K562 treated with DMSO at 1 percent for 48 hours (cell line): ENCODE data around the gene KCNS1. TPM values are rescaled to one million over a fixed set of nuclear protein-coding genes. Genes with fewer than 3 reads are reported as not detected.

Experiments
- total RNA-seq: library from RNA; unstranded; fragments of 300-600 nt; gene quantifications from 2 replicates; pipeline ENCODE4 v1.2.3, GENCODE V29; 2022; ENCODE audit warnings: low replicate concordance; ENCODE audit errors: extremely low read depth

The KCNS1 gene, protein sequence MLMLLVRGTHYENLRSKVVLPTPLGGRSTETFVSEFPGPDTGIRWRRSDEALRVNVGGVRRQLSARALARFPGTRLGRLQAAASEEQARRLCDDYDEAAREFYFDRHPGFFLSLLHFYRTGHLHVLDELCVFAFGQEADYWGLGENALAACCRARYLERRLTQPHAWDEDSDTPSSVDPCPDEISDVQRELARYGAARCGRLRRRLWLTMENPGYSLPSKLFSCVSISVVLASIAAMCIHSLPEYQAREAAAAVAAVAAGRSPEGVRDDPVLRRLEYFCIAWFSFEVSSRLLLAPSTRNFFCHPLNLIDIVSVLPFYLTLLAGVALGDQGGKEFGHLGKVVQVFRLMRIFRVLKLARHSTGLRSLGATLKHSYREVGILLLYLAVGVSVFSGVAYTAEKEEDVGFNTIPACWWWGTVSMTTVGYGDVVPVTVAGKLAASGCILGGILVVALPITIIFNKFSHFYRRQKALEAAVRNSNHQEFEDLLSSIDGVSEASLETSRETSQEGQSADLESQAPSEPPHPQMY
- total RNA-seq: not detected in 2 replicates

DNA sequence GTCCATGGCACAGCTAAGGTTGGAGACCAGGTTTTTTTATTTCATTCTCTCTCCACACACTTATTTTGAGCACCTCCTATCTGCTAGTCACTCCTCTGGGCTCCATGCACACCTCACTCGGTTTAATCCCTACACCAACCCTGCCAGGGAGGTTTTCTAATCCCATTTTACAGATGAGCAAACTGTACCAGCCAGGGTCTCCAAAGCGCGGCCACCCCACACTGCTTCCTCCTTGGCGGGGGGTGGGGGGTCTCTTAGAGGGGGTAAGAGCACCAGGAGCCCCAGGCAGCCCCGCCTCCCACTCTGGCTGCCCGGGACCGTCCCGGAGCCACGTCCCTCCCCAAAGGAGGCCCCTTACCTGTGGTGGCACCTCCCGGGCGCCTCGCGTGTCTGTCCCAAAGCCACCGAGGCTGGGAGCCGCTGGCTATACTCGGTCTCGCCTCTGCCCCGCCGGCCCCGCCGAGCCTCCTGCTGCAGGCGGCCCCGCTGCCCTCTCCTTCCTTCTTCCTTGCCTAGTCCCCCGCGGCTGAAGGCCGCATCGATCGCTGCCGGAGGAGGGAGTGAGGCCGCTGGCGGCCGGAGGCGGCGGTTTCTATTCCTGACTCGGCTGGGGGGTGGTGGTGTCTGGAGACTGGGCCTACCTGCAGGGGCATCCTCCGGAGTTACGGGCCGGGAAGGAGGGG lies at the start of gene KCNS1:
Gene KCNS1, minus strand, starts transcription at position 565 of the 683 bp plus-strand sequence. CDS start 1,891 bp downstream, outside the sequence.

DNA sequence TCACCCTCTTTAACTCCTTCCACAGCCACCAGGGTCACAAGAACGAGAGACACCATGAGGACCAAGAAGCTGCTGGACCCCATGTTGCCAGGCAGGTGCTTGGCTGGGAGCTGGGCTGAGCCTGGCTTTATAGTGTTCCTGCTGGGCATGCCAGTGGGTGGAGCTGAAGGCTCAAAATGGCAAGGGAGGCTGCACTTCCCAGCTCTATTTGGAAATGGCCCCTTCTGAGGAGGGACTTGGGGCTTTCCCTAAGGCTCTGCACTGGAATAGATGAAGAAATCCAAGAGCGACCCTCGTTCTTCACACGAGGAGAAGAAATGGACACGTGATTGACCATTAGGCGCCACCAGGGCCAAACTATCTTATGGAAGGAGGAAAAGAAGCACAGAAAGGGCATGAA lies 23.4 kb upstream of the KCNS1 start, which contains the start of gene WFDC12:
Gene WFDC12, minus strand, starts transcription at position 101 of the 400 bp plus-strand sequence. Its CDS starts 18 bp downstream, at position 83.

DNA sequence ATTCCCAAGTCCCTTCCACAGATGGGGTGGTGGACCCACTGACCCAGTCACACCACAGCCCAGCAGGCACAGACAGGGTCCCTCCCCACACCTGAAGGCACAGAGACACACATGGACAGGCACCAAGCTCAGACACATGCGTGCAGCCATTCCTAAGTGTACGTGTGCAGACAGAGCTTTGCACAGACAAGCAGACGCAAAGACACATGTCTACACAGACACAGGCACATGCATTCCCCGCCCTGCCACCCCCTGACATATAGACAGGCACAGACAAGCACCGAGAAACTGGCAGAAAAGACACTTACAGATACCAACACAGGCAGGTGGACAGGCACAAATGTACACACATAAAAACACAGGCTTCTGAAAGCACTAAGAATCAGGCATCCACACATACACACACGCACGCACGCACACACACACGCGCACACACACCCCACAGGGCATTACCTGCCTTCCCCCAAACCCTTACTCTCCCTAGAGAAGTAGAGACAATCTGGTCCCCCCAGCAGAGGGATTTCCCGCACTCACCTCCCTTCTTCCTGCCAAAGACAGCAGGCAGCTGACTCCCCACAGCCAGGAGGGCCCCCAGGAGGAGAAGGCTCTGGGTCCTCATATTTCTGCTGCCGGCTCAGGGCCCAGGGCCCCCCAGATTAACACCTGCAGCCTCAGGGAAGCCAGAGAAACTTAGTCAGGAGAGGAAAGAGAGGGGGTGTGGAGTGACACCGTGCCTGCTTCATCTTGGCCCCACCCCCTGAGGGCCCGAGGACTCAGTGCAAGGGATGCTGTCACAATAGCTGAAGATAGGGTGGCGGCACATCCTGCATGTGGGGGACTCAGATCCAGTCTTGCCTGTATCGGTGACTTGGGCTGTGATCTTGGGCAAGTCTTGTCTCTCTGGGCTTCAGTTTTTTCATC lies 13.8 kb upstream of the KCNS1 start, which contains the start of gene WFDC5:
Gene WFDC5, minus strand, starts transcription at position 710 of the 921 bp plus-strand sequence. Its CDS starts 91 bp downstream, at position 619.

Other genes starting within 250 kb of the KCNS1 start
- gene YWHAB, start 215.4 kb downstream of the KCNS1 start, total RNA-seq: not detected in 2 replicates
- not detected in 2 replicates for gene PABPC1L, start 191.1 kb downstream of the KCNS1 start, total RNA-seq
- gene TOMM34, start 140.7 kb downstream of the KCNS1 start, total RNA-seq: not detected in 2 replicates
- gene STK4, start 134.6 kb downstream of the KCNS1 start, total RNA-seq: not detected in 2 replicates
- not detected in 2 replicates for gene WFDC5, start 14.0 kb upstream of the KCNS1 start, total RNA-seq
- gene WFDC12, start 23.3 kb upstream of the KCNS1 start, total RNA-seq: not detected in 2 replicates
- not detected in 2 replicates for gene PI3, start 73.8 kb upstream of the KCNS1 start, total RNA-seq
- not detected in 2 replicates for gene SEMG1, start 105.9 kb upstream of the KCNS1 start, total RNA-seq
- not detected in 2 replicates for gene SEMG2, start 120.2 kb upstream of the KCNS1 start, total RNA-seq
- gene SLPI, start 153.4 kb upstream of the KCNS1 start, total RNA-seq: not detected in 2 replicates
- gene RBPJL, start 205.7 kb upstream of the KCNS1 start, total RNA-seq: not detected in 2 replicates
- not detected in 2 replicates for gene MATN4, start 207.2 kb upstream of the KCNS1 start, total RNA-seq
- not detected in 2 replicates for gene SDC4, start 247.3 kb upstream of the KCNS1 start, total RNA-seq